HG02798 (cell line): Measurements from ENCODE around the gene ARHGEF1.

Source experiments
- ATAC-seq: cut with Tn5 transposase; IDR thresholded peaks from one replicate; pipeline ENCODE4 v1.9.1; 2021; ENCODE audit warnings: mild to moderate bottlenecking; ENCODE audit not compliant: unreplicated experiment, poor library complexity

ARHGEF1 gene

GRCh38 chr19:41940731-41941409, 57.9 kb downstream of the ARHGEF1 start:
- ATAC-seq: no peak

- ATAC-seq: no peak
Measured at GRCh38 chr19:41941410-41942202, 58.6 kb downstream of the ARHGEF1 start.

GRCh38 chr19:41944336-41944735, 61.4 kb downstream of the ARHGEF1 start:
- no peak for ATAC-seq

- ATAC-seq: peak; percentile 83
Measured at GRCh38 chr19:41945135-41945766, 62.3 kb downstream of the ARHGEF1 start.

- ATAC-seq: no peak
Measured at GRCh38 chr19:41947091-41947490, 64.1 kb downstream of the ARHGEF1 start.

GRCh38 chr19:41951686-41952172, 68.7 kb downstream of the ARHGEF1 start:
- no peak for ATAC-seq

- ATAC-seq: no peak
Measured at GRCh38 chr19:41955521-41955920, 72.5 kb downstream of the ARHGEF1 start.

GRCh38 chr19:41956621-41957020, 73.6 kb downstream of the ARHGEF1 start:
- ATAC-seq: no peak
